KMS-11 (cell line): Measurements from ENCODE around the gene MEIS1.

ENCODE experiments used
- H2AFZ ChIP-seq: fragments of 200-600 bp; sonication (generic); 2 replicates; pipeline ENCODE4 v1.6.1; 2016; ENCODE audit warnings: antibody characterized with exemption, mixed run types, low read depth
- H3K27ac ChIP-seq: fragments of 200-600 bp; sonication (generic); 2 replicates; pipeline ENCODE4 v1.6.1; 2016; ENCODE audit warnings: mild to moderate bottlenecking, mixed run types
- H3K27me3 ChIP-seq: fragments of 200-600 bp; sonication (generic); 2 replicates; pipeline ENCODE4 v1.6.1; 2017; ENCODE audit warnings: mild to moderate bottlenecking, low read depth, mixed run types, moderate library complexity; ENCODE audit not compliant: insufficient read depth
- H3K36me3 ChIP-seq: fragments of 200-600 bp; sonication (generic); 2 replicates; pipeline ENCODE4 v1.6.1; 2017; ENCODE audit warnings: mild to moderate bottlenecking, mixed run types; ENCODE audit not compliant: insufficient read depth
- H3K4me1 ChIP-seq: fragments of 200-600 bp; sonication (generic); 2 replicates; pipeline ENCODE4 v1.6.1; 2016; ENCODE audit warnings: mild to moderate bottlenecking, low read depth, mixed run types; ENCODE audit not compliant: poor library complexity, severe bottlenecking
- H3K4me2 ChIP-seq: fragments of 200-600 bp; sonication (generic); 2 replicates; pipeline ENCODE4 v1.7.0; 2016; ENCODE audit warnings: mild to moderate bottlenecking, mixed run types
- H3K4me3 ChIP-seq: fragments of 200-600 bp; sonication (generic); IDR thresholded peaks from 2 replicates; pipeline ENCODE4 v1.6.1; 2017; ENCODE audit warnings: low read depth, low read length, mixed read lengths; ENCODE audit not compliant: insufficient read depth
- H3K79me2 ChIP-seq: fragments of 200-600 bp; sonication (generic); 2 replicates; pipeline ENCODE4 v1.6.1; 2016; ENCODE audit warnings: low read depth, mixed run types; ENCODE audit not compliant: insufficient read depth
- H3K9ac ChIP-seq: fragments of 200-600 bp; sonication (generic); 2 replicates; pipeline ENCODE4 v1.6.1; 2016; ENCODE audit warnings: mild to moderate bottlenecking, mixed run types
- H4K20me1 ChIP-seq: fragments of 200-600 bp; sonication (generic); 2 replicates; pipeline ENCODE4 v1.6.1; 2016; ENCODE audit warnings: mild to moderate bottlenecking, mixed run types; ENCODE audit not compliant: insufficient read depth
- CTCF ChIP-seq: fragments of 200-600 bp; sonication (generic); conservative IDR thresholded peaks from 2 replicates; pipeline ENCODE4 v1.6.1; 2017; ENCODE audit warnings: low read depth, mild to moderate bottlenecking, antibody characterized with exemption, low read length, moderate library complexity, mixed read lengths

The MEIS1 gene

GRCh38 chr2:66587216-66587615, 152.3 kb downstream of the MEIS1 start:
- no peaks in the 10 kb centered on the region for H3K4me1 ChIP-seq
- no peak overlapping the region for H3K4me2 ChIP-seq
- H2AFZ ChIP-seq = no peak overlapping the region
- no peak overlapping the region for H3K27ac ChIP-seq
- H3K36me3 ChIP-seq = no peaks in the 10 kb centered on the region
- no peak for TF ChIP-seq CTCF
- no peaks in the 10 kb centered on the region for H4K20me1 ChIP-seq
- no peaks in the 10 kb centered on the region for H3K79me2 ChIP-seq
- H3K27me3 ChIP-seq = no peaks in the 10 kb centered on the region
- H3K9ac ChIP-seq = no peak overlapping the region
- no peak overlapping the region for H3K4me3 ChIP-seq

GRCh38 chr2:66594001-66594400, 159.1 kb downstream of the MEIS1 start:
- Histone ChIP-seq H3K79me2 (no peaks in the 10 kb centered on the region), H3K4me1 (no peaks in the 10 kb centered on the region), H3K4me3 (no peak overlapping the region), H4K20me1 (no peaks in the 10 kb centered on the region), H3K27ac (no peak overlapping the region), H3K36me3 (no peaks in the 10 kb centered on the region), H3K9ac (no peak overlapping the region), H2AFZ (no peak overlapping the region), H3K4me2 (no peak overlapping the region), H3K27me3 (no peaks in the 10 kb centered on the region)
- no peak for TF ChIP-seq CTCF

GRCh38 chr2:66595556-66595955, 160.6 kb downstream of the MEIS1 start:
- Histone ChIP-seq H4K20me1 (no peaks in the 10 kb centered on the region), H3K27me3 (no peaks in the 10 kb centered on the region), H3K9ac (no peak overlapping the region), H3K4me1 (no peaks in the 10 kb centered on the region), H3K4me2 (no peak overlapping the region), H2AFZ (no peak overlapping the region), H3K36me3 (no peaks in the 10 kb centered on the region), H3K4me3 (no peak overlapping the region), H3K79me2 (no peaks in the 10 kb centered on the region), H3K27ac (no peak overlapping the region)
- no peak for TF ChIP-seq CTCF

- Histone ChIP-seq H3K4me3 (no peak overlapping the region), H3K36me3 (no peaks in the 10 kb centered on the region), H3K27ac (no peak overlapping the region), H3K79me2 (no peaks in the 10 kb centered on the region), H3K4me2 (no peak overlapping the region), H3K9ac (no peak overlapping the region), H3K4me1 (no peaks in the 10 kb centered on the region), H4K20me1 (no peaks in the 10 kb centered on the region), H3K27me3 (no peaks in the 10 kb centered on the region), H2AFZ (no peak overlapping the region)
- no peak for TF ChIP-seq CTCF
These were observed 161.3 kb downstream of the MEIS1 start for GRCh38 chr2:66596256-66596655.

GRCh38 chr2:66601624-66602023, 166.7 kb downstream of the MEIS1 start:
- H3K4me2 ChIP-seq = no peak overlapping the region
- no peak overlapping the region for H3K9ac ChIP-seq
- no peak overlapping the region for H3K27ac ChIP-seq
- H3K36me3 ChIP-seq = no peaks in the 10 kb centered on the region
- no peaks in the 10 kb centered on the region for H3K4me1 ChIP-seq
- H2AFZ ChIP-seq = no peak overlapping the region
- TF ChIP-seq CTCF = no peak
- H3K79me2 ChIP-seq = no peaks in the 10 kb centered on the region
- no peaks in the 10 kb centered on the region for H3K27me3 ChIP-seq
- H4K20me1 ChIP-seq = no peaks in the 10 kb centered on the region
- H3K4me3 ChIP-seq = no peak overlapping the region
